ENCODE results near the gene SLC22A4.

Gene SLC22A4

DNA sequence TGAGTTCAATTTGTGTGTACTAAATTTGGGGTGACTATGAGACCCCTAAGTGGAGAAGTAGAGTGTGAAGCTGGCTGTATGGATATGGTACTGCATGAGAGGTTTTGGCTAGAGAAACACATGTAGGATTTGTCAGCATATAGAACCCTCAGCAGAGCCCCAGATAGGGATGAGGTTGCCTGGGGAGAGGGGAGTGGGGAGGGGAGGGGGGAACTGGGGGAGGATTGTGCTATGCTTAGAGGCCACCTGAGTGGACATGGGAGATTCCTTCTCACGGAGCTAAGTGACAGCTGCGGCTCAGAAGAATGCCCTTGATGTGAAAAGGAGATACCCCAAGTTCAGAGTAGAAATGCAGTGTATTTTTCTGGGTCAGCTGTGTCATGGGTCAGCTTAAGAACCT, 86.5 kb downstream of the SLC22A4 start:
- DNase-seq, result no peak

- no peak for DNase-seq
Measured at GRCh38 chr5:132381614-132382013, 87.4 kb downstream of the SLC22A4 start.

DNA sequence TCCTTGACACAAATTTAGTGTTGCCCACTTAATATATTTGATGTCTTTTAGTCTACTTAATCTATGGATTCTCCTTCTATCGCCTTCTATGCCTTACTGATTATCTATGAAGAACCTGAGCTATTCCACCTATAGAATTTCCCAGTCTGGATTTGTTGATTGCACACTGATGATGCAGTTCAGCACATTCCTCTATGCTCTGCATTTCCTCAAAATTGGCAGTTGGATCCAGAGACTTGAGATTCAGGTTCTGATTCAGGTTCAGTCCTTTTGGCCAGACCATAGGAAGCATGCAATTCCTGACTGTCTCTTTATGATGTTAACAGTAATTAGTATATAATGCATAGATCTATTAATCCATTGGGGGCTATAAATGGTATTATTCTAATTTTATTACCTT, 89.1 kb downstream of the SLC22A4 start:
- no peak for DNase-seq

- DNase-seq, result no peak
Measured at GRCh38 chr5:132383984-132384383, 89.8 kb downstream of the SLC22A4 start.

DNA sequence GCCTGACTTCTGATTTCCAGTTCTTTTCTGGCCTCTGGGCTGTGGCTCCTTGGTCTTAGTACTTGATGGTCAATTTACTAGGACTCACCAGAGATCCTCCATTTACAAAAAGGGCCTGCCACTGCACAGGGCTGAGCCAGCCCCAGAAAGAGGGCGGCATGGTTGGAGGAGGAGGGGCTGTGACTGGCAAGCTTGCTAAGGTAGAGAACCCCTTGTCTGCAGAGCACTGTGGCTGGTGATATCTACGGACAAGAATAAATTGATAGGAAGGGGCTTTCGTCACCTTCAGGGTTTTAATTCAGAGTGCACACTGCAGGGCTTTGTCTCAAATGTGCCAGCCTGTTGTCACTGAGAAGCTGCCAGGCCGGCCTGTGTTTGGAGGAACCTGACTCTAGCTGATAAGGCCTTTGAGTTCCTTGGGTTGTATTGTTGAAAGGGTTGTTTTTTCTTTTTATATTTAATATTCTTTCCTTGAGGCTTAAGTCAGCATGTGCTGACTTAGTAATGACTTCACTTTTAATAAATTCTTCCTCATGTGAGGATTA, 90.4 kb downstream of the SLC22A4 start:
- DNase-seq, result no peak

DNA sequence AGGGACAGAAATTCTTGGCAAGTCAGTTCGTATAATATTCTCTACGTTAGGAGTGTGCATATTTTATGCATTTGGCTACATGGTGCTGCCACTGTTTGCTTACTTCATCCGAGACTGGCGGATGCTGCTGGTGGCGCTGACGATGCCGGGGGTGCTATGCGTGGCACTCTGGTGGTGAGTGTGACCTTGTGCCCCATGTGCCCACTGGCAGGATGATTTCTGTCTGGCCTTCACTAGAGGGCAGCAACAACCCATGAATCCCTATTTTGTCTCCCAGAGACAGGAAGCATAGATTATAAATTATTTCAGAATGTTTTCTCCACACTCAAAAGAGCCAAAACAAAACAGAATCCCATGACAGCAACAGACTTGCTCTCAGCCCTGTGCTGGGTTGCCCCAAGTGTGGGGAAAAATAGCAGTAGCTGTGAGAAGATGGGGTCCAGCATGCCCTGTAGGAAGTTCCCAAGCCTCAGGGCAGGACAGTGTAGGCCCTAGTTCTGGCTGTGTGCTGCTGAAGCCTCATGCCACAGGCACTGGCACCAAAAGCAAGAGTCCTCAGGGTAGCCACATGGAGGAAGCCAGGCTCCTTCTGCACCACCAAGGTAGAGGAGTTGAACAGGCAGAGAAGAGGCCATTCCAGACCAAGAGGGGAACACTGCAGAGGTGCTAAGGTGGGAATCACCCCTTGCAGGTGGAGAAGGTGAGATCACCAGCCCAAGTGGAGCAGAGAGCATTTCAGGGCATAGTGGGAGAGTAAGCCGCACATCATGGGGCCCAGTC, 91.3 kb downstream of the SLC22A4 start:
- no peak for DNase-seq

DNA sequence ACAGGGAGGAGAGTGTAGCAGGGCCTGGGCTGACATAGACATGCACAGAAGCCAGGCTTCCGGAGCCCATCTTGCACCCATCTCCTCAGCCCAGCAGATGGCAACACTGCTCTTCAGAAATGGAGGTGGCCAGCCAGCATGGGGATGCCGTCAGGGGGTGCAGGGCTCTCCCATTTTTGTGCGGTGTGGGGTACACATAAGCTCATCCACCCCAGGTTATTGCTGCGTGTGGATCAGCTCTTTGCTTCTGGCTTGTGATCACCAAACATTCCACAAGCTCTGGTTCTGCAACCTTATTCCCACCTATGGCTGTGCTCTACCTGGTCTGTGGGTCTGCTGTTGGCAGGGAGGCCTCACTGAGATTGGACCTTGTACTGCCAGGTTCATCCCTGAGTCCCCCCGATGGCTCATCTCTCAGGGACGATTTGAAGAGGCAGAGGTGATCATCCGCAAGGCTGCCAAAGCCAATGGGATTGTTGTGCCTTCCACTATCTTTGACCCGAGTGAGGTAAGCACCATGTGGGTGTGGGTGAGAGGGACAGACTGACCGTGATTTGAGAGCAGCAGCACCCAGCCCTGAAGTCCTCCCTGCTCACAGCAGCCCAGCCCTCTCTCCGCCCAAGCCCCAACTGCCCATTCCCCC, 92.6 kb downstream of the SLC22A4 start:
- no peak for DNase-seq

DNA sequence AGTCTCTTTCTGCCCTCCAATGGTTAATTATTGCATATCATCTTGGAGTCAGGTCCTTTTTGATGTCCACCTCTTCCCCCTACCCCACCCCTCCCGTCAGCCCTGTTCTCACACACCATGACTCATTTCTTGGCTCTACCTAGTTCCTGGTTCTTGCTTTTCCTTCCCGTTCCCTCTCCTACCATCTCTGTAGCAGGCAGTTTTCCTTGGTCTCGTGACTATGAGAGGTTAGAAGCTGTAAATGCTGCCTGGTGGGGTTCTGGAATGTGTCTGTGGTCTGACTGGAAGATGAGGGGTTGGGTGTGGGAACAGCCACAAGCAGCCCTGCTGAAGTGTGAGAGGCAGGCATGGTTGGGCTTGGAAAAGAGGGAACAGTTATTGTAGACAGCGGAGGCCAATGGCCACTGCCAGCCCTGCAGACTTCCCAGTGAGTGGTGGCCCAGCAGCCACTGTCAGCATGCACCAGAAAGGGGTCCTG, 93.5 kb downstream of the SLC22A4 start:
- DNase-seq, result no peak

DNA sequence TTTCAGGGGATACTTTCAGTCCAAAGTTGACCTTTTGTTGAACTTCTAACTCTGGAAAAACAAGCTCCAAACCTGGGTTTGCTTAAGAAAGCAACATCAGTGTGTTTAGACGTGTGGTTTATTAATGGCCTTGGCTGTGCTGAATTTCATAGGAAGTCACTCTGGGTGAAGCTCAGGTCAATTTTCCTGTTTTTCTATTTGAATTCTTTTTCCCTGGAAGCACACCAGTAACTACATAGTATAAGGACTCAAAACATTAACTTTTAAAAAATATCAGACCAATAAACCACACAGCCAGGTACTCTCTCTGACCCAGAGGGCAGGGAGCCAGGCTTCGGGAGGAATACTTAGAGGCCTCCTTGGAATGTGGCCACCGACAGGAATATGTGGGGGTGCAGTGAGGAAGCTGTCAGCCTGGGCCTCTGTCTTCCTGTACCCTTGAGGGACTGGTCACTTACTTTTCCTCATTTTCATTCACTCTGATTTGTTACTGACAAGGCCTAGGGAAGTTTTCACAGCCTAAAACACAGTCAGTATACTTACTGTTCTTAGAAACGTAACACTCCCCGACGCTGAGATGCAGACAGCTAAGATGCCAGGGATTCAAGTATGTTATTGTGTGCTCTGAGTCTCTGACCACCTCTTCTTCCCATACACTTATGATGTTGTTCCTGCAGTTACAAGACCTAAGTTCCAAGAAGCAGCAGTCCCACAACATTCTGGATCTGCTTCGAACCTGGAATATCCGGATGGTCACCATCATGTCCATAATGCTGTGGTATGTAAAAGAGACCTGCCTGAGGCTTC, 94.3 kb downstream of the SLC22A4 start:
- DNase-seq, result no peak

DNA sequence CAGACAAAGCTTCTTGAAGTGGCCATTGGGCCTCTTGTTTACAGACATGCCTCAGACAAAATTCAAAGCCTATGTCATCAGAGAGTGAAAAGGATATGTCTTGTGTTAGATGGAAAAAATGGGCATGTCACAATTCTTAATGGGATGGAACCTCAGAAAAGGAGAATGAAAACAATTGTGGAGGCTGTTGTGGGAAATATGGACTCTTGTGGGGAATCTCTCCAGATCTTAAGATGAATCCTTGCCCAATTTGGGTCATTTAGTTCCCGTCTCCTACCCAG, 94.8 kb downstream of the SLC22A4 start:
- no peak for DNase-seq

- DNase-seq, result no peak
Measured at GRCh38 chr5:132389585-132390286, 95.5 kb downstream of the SLC22A4 start.

DNA sequence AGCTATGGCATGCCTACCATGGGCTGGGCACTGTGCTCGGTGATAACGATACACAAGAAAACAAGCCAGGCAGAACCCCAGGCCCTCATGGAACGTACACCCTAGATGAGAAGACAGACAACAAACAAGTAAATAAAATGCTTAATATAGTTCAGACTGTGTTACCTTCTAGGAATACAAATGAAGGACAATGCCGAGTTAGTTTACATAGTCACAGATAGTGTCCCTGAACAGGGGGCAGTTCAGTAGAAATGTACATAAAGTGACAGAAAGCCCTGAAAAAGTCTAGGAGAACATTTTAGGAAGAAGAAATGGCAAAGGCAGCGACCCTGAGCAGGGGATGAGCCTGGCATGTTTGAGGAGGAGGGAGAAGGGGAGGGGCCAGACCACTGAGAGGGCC, 97.1 kb downstream of the SLC22A4 start:
- no peak for DNase-seq

DNA sequence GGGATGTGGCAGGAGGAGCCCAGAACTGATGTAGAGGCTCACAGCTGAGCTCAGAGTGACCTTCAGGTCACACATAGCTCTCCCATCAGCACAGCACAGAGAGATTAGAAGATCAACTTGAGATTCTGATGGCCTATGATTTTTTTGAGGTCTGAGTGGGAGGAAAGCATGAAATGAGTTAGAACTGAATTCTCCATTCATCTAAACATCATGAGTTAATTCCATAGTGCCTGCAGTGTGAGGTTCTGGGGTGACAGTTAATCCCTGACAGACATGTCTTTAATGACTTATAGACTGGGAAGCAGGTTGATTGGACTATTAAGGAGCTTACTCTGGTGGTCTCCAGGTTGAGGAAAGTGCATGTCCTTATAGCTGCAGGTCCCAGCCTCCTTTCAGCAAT, 97.7 kb downstream of the SLC22A4 start:
- DNase-seq, result no peak

DNA sequence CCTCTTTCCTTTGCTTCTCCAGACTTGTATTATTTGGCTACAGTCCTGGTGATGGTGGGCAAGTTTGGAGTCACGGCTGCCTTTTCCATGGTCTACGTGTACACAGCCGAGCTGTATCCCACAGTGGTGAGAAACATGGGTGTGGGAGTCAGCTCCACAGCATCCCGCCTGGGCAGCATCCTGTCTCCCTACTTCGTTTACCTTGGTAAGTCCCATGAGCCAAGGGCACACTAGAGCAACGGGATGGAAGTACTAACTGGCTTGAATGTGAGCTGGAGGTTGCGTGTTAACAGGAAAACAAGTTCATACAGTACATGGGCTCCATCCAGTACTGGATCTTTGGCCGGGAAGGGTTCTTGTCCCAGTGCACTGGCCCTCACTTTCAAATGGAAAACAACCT, 98.2 kb downstream of the SLC22A4 start:
- no peak for DNase-seq

GRCh38 chr5:132392978-132393825, 99.0 kb downstream of the SLC22A4 start:
- no peak for DNase-seq
